A549 treated with Mapracorat at 1 μM for 4 hours (cell line): ENCODE results near the gene HLA-A. TPM values are rescaled to one million over a fixed set of nuclear protein-coding genes. Genes with fewer than 3 reads are reported as not detected.

Experiments
- total RNA-seq: library from RNA; stranded (reverse); fragments of 200-300 nt; extraction: Qiagen RNA extraction; gene quantifications from 5 replicates; pipeline ENCODE4 v1.2.3, GENCODE V29; 2022

The HLA-A gene
- 118 to 154 TPM (median 140 TPM) in 5 replicates for total RNA-seq

DNA sequence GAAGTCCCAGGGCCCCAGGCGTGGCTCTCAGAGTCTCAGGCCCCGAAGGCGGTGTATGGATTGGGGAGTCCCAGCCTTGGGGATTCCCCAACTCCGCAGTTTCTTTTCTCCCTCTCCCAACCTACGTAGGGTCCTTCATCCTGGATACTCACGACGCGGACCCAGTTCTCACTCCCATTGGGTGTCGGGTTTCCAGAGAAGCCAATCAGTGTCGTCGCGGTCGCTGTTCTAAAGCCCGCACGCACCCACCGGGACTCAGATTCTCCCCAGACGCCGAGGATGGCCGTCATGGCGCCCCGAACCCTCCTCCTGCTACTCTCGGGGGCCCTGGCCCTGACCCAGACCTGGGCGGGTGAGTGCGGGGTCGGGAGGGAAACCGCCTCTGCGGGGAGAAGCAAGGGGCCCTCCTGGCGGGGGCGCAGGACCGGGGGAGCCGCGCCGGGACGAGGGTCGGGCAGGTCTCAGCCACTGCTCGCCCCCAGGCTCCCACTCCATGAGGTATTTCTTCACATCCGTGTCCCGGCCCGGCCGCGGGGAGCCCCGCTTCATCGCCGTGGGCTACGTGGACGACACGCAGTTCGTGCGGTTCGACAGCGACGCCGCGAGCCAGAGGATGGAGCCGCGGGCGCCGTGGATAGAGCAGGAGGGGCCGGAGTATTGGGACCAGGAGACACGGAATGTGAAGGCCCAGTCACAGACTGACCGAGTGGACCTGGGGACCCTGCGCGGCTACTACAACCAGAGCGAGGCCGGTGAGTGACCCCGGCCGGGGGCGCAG is at the start of gene HLA-A:
Gene HLA-A, plus strand, starts transcription at position 258 of the 778 bp plus-strand sequence. Its CDS starts 22 bp downstream, at position 280.

Other genes with a start within 250 kb of the HLA-A start
- 3.5 to 6.1 TPM (median 4.9 TPM) in 5 replicates for gene HLA-F, start 219.1 kb upstream of the HLA-A start, total RNA-seq
- gene HLA-G, start 114.7 kb upstream of the HLA-A start, total RNA-seq: not detected in 5 replicates
- gene POLR1H, start 118.7 kb downstream of the HLA-A start, total RNA-seq: 24.7 to 36.7 TPM (median 31.8 TPM) in 5 replicates
- gene PPP1R11, start 124.7 kb downstream of the HLA-A start, total RNA-seq: 40.1 to 41.9 TPM (median 41.3 TPM) in 5 replicates
- not detected in 5 replicates for gene RNF39, start 133.2 kb downstream of the HLA-A start, total RNA-seq
- 0.48 to 1.3 TPM (median 0.82 TPM) in 5 replicates for gene TRIM31, start 170.6 kb downstream of the HLA-A start, total RNA-seq
- not detected in 5 replicates for gene TRIM40, start 193.6 kb downstream of the HLA-A start, total RNA-seq
- not detected in 5 replicates for gene TRIM10, start 218.7 kb downstream of the HLA-A start, total RNA-seq
- gene TRIM15, start 221.0 kb downstream of the HLA-A start, total RNA-seq: not detected in 5 replicates